Fibroblast of the aortic adventitia (primary cell): ENCODE results near the gene MPZL3. TPM values are rescaled to one million over a fixed set of nuclear protein-coding genes. Genes with fewer than 3 reads are reported as not detected.

ENCODE experiments used
- DNase-seq: peaks from one replicate; pipeline ENCODE4 v3.0.0-alpha.2; 2010; ENCODE audit warnings: low read depth
- H3K4me3 ChIP-seq: 2 replicates; pipeline ENCODE4 v1.5.1; 2011; ENCODE audit warnings: low read depth, mild to moderate bottlenecking, control low read depth, low read length, moderate library complexity
- total RNA-seq: library from RNA; depleted of rRNA; stranded (reverse); fragments of >200 nt; gene quantifications from 2 replicates; pipeline ENCODE4 v1.2.3, GENCODE V29; 2012; ENCODE audit warnings: low replicate concordance
- TF ChIP-seq, protein P1 (sequence below): IDR thresholded peaks from 2 replicates; pipeline ENCODE4 v1.5.1; 2011; ENCODE audit warnings: mild to moderate bottlenecking, low read length, control low read depth, inconsistent platforms; ENCODE audit not compliant: insufficient read depth

MPZL3 gene
- total RNA-seq, 1 donor = 0.45 TPM

DNA sequence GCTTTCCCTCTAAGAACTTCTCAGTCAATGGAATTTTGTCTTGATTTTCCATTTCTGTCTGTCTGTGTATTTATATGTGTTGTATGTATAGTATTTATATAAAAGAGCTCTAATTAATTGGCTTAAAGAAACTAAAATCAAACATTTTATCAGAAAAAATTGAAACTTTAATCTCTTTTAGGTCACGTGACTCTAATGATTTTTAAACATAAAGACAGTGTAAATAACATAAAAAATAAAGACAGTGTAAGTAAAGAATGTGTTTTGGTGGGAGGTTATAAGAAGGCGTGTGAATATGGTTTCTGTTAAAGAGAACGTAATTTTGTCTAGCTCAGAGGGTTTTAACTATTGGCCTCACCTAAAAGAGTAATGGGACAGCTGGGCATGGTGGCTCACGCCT, 29.7 kb downstream of the MPZL3 start:
- DNase-seq = no peak
- H3K4me3 ChIP-seq = no peak overlapping the region
- TF ChIP-seq, protein P1, sequence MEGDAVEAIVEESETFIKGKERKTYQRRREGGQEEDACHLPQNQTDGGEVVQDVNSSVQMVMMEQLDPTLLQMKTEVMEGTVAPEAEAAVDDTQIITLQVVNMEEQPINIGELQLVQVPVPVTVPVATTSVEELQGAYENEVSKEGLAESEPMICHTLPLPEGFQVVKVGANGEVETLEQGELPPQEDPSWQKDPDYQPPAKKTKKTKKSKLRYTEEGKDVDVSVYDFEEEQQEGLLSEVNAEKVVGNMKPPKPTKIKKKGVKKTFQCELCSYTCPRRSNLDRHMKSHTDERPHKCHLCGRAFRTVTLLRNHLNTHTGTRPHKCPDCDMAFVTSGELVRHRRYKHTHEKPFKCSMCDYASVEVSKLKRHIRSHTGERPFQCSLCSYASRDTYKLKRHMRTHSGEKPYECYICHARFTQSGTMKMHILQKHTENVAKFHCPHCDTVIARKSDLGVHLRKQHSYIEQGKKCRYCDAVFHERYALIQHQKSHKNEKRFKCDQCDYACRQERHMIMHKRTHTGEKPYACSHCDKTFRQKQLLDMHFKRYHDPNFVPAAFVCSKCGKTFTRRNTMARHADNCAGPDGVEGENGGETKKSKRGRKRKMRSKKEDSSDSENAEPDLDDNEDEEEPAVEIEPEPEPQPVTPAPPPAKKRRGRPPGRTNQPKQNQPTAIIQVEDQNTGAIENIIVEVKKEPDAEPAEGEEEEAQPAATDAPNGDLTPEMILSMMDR = no peak

DNA sequence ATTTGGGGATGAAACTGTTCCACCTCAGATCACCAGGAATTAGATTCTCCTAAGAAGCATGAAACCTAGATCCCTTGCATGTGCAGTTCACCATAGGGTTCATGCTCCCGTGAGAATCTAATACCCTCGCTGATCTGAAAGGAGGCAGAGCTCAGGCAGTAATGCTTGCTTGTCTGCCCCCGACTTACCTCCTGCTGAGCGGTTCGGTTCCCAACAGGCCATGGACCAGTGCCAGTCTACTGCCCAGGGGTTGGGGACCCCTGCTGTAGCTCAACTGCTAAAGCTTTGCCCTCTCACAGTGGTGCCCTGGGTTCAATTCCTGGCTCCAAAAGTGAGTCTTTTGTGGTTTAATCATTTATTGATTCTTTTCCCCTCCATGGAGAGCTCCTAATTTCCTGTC, 30.7 kb downstream of the MPZL3 start:
- TF ChIP-seq, protein P1 = no peak
- no peak overlapping the region for H3K4me3 ChIP-seq
- DNase-seq = no peak

DNA sequence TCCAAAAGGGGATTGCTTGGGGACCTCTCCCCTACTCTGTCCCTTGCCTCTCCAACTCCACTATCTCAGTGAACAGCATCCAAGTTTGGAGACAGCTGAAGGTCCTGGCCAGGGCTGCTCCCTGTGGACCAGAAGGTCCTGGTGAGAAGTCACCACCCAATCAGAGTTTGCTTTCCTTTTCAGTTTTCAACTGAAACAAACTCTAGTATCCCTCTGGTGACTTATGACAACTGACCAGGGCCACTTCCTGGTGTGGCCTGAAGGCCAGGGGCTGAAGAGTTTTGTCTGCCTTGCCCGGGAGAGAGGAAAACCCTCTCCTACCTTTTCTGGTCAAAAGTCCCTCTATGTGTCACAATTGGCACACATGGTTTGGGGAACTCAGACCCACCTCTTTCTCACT, 32.4 kb downstream of the MPZL3 start:
- TF ChIP-seq, protein P1 = no peak

DNA sequence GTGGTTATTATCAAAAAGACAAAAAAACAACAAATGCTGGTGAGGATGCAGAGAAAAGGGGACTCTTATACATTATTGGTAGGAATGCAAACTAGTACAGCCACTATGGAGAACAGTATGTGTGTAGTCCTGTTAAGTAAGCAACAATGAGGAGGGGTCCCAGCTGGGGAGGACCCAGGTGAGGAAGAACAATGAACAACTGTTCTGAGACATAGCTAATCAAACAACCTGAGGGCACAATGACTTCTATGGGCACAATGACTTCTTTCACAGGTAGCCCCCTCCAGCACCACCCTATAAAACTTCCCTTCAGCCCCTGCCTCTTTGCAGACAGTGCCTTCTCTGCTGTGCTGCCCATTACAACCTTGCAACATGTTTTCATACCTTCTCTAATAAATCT, 32.9 kb downstream of the MPZL3 start:
- TF ChIP-seq, protein P1 = no peak
- no peak for DNase-seq
- no peak overlapping the region for H3K4me3 ChIP-seq

More for the DNA sequence above, 32.4 kb downstream of the MPZL3 start:
- no peak overlapping the region for H3K4me3 ChIP-seq
- no peak for DNase-seq

DNA sequence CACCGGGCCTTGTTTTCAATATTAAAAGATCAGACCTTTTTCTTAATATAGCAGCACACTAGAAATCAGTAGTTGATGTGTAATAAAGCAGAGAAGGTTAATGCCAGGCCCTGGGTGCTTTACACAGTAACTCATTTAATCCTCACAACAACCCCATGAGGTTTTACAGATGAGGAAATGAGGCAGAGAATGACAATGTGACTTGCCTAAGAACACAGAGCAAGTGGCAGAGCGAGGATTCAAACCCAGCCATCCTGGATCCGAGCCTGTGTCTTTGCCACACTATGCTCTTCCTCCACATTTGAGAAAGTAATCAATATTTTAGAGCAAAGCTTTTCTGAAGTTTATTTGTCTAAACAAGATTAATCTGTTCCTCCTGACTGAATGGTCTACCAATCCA, 34.6 kb downstream of the MPZL3 start:
- H3K4me3 ChIP-seq = no peak overlapping the region
- TF ChIP-seq, protein P1 = no peak
- no peak for DNase-seq

DNA sequence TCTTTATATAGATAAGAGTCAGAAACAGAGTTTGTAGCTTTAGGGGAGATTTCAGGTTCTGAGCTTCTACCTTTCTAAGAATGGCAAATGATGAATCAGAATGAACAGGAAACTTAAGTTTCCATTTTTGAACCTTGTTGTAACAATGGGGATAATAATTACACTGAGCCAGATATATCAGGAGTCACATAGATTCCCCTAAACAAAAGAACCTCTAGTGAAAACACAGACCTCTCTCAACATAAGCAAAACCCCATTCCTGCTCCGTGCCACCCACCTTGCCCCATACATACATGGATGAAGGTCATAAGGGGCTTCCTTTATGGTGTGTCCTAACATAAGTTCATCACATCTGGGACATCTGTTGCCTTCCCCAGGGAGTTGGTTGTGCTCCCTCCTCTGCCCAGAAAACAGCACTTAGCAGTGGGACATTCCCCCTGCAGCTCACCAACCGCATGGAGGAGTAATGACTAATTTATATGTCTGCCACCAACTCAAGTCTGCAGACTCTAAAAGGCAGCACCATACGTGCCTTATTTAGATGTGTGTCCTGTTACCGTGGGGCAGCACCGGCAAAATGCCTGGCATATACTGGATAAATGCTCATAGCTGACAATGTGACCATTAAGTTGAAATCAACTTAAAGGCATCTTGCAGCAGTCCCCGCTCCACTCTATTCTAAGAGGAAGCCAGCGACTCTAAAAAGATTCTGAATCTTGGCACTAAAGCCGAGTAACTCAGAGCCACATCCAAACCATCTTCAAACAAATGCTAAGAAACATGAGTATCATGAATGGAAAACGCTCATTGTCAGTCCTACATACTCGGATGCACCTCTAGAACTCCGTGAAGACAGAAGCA, 35.3 kb downstream of the MPZL3 start:
- H3K4me3 ChIP-seq = no peak overlapping the region
- DNase-seq = no peak
- TF ChIP-seq, protein P1 = no peak
